Right renal pelvis (tissue), 4 donors: ENCODE measurements around the gene MED13L. TPM values are rescaled to one million over a fixed set of nuclear protein-coding genes. Genes with fewer than 3 reads are reported as not detected.
"Not testable (repeated sequence)": the region's sequence is repeated elsewhere in the genome, so short reads cannot be mapped to it uniquely, and the experiment has no call there.

Experiments
- DNase-seq, 4 donors: peaks; one replicate each; pipeline ENCODE4 v3.0.0-alpha.2; 2013; ENCODE audit warnings: low read depth in 4 of 4, low spot score in 3 of 4, missing footprints in 1 of 4
- polyA plus RNA-seq, 4 donors: library from polyadenylated mRNA; unstranded; fragments of 120-200 nt; gene quantifications; one replicate each; pipeline ENCODE4 v1.2.1, GENCODE V29; 2013; ENCODE audit not compliant: insufficient read length in 4 of 4

Gene MED13L
- polyA plus RNA-seq, 4 donors = 71.0 to 86.6 (median 81.5) TPM

GRCh38 chr12:116249938-116250337, 27.6 kb downstream of the MED13L start:
- no peak for DNase-seq

- no peak for DNase-seq
Measured at GRCh38 chr12:116248930-116249329, 28.6 kb downstream of the MED13L start.

- DNase-seq = no peak
Measured at GRCh38 chr12:116248433-116248832, 29.1 kb downstream of the MED13L start.

GRCh38 chr12:116247377-116247776, 30.1 kb downstream of the MED13L start:
- DNase-seq = peak in 1 of 4 donors; percentile 31

DNA sequence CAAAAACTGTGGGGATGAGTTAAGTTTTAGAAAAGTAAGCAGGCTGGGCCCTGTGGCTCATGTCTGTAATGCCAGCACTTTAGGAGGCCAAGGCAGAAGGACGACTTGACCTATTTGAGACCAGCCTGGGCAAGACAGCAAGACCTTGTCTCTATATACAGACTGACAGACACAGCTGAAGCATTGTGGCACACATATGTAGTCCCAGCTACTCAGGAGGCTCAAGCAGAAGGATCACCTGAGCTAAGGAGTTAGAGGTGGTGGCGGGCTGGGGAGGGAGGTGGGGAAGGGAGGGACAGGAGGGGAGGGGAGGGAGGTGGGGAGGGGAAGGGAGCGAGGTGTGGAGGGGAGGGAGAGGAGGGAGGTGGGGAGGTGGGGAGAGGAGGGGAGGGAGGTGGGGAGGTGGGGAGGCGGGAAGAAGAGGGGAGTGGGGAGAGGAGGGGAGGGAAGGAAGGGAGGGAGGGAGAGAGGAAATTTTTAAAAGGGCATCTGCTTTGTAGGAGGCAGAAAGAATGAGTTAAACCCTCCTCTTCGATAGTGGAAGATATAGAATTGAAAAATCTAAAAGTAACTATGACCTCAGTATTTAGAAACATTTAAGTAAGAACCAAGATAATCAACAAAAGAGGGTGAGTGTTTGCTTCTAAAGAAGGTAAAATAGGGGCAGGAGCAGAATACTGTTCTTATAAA, 30.9 kb downstream of the MED13L start:
- no peak for DNase-seq

- no peak for DNase-seq
Measured at GRCh38 chr12:116245189-116245588, 32.3 kb downstream of the MED13L start.

DNA sequence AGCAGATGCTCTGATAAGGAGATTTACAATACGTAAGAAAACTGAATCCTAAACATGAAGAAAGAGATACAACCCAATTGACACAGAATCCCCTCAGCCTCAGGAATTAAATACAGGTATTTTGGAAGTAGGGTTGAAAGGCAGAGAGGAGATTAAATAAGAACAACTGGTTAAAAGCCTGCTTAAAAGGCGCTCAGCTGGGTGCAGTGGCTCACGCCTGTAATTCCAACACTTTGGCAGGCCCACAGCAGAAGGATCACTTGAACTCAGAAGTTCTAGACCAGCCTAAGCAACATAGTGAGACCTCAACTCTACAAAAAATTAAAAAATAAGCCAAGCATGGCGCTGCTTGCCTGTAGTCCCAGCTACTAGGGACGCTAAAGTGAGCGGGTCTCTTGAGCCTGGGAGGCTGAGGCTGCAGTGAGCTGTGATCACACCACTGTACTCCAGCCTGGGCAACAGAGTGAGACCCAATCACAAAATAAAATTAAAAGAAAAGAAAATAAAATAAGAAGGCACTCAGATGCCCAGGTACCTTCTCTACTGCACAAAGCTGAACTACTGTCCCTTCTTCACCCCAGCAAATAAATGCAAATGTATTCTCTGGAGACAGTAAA, 32.9 kb downstream of the MED13L start:
- no peak for DNase-seq

GRCh38 chr12:116244001-116244400, 33.5 kb downstream of the MED13L start:
- peak in 1 of 4 donors; percentile 31 for DNase-seq

GRCh38 chr12:116242740-116243139, 34.8 kb downstream of the MED13L start:
- DNase-seq = no peak

DNA sequence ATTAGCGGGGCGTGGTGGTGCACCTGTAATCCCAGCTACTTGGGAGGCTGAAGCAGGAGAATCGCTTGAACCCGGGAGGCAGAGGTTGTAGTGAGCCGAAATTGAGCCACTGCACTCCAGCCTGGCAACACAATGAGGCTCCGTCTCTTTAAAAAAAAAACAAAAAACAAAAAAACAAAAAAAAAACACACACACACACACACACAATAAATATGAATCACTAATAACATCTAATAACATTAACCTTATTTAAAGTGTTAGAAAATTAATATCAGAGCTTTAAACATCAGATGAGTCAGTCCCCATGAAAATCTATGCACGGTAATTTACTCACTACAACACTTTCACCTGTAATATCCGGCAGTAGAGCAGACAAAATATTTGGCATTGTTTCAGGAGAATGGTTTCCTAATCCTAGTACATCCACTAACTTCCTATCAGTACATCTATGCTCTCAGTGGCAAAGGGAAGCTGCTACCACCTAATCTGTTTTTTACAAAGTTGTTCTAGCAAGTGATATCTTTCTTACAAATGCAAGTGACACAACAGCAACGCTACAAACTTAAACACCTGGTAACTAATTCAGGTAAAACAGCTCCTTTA, 36.2 kb downstream of the MED13L start:
- DNase-seq = no peak

GRCh38 chr12:116238570-116239119, 38.8 kb downstream of the MED13L start:
- DNase-seq = not testable (repeated sequence)

DNA sequence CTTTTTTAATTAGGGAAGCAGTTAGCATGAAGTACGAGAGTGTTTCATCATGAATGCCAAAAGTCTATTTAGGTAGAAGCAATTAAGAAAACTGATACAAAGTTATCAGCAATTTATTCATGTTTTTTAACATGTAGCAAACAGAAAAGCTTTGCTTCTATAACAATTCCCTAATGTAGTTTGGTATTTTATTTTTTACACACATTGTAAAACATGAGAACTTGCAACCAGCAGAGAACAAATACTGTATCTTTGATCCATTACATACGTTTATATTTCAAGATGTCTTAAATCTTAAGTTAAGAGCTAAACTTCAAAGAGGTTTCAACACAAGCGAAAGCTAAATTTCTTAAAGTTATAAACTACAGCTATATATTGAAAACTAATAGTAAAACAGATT, 39.3 kb downstream of the MED13L start:
- no peak for DNase-seq

DNA sequence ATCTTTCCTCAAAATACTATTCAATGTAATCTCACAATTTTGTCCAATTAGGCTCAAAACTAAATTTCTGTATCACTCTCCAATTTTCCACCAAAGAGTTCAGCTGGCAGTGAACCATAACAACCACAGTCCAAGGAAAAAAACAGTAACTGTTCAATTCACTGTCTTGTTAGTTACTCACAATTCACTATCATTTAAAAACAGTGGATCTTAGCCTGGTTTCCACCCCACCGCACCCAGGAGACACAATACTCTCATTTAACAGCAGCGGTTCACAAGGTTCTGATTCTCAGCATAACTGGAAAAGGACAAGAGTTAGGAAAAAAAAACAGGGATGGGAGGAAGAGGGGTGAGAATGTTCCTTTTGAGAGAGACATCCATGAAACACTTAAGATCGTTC, 40.5 kb downstream of the MED13L start:
- no peak for DNase-seq

DNA sequence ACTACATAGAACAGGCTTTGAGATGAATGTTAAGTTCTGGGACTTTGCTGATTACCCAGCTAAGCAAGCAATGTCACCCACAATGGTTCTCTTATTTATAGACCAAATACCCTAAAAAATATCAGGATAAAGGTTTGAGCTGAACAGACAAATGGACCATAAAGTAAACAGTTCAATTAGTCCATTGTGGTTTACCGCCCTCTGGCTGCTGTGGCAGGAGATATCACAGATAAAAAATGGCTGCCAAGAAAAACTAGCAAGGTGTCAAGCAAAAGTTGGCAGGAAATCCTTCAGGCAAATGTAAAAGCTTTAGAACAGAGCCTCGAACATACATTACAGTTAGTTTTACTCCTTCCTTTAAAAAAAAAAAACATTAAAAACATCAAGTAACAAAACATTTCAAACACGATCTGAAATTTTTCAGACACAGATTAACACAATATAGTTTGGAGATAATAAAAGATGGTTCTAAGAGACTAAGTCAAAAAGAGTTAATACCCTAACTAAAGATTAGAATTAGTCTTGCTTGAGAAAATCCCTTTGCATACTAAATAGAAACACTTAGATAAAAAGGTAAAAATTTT, 41.3 kb downstream of the MED13L start:
- DNase-seq = no peak

GRCh38 chr12:116234148-116234547, 43.3 kb downstream of the MED13L start:
- DNase-seq = not testable (repeated sequence)

DNA sequence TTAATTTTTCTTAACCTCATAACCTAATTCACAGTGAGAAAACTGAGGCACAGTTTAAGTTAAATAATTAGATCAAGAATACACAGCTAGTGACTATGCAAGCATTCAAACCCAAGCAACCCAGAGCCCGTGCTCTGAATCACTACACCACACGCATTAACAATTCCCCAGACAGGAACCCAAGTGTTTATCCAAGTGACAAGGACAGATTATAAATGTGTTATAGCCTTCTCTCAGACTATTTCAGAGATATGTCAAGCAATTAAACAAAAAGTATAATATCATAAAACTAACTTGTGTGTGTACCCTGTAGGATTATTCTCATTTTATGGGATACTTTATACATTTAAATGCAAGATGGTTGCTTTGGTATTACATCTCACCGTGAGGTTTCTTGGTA, 43.8 kb downstream of the MED13L start:
- DNase-seq = no peak

- no peak for DNase-seq
Measured at GRCh38 chr12:116227811-116228210, 49.7 kb downstream of the MED13L start.

DNA sequence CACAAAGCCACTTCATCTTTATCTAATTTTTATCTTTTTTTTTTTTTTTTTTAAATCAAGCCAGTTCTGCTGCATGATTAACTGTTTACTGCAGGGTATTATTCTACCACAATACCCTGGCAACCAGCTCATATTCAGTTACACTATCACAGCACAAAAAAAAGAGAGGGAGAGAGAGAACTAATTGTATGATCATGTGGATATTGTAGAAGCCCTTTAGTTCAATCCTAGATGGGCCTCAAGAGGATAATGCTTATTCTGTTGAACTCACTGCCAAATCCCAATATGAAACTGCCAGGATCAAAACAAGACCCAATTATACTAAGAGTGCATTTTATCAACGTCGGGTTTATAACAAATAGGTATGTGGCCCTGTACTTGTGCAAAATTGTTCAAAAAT, 51.5 kb downstream of the MED13L start:
- DNase-seq = no peak

- DNase-seq = no peak
Measured at GRCh38 chr12:116222358-116222757, 55.1 kb downstream of the MED13L start.

DNA sequence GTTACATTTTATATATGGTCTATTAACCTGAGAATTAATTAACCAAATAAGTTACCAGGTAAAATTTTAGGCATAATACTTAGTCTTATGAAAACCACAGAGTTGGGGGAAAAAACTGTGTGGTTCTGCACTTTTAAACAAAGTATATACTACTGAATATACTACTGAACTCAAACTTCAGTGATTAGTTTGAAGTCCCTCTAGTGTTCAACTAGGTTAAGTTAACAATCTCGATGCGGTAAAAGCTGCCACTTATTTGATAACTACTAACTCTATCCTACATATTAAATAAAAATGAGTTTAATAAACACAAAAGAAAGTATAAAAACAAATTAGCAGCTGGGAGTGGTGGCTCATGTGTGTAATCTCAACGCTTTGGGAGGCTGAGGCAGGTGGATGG, 56.7 kb downstream of the MED13L start:
- DNase-seq = no peak

- no peak for DNase-seq
Measured at GRCh38 chr12:116217045-116217735, 60.3 kb downstream of the MED13L start.
